WTC11 (cell line): Measurements from ENCODE around the gene AGPAT4.

Experiments used
- CTCF ChIP-seq: fragments of 200-600 bp; IDR thresholded peaks from 2 replicates; pipeline ENCODE4 v1.8.0; 2022; ENCODE audit warnings: antibody characterized with exemption
- TEAD4 ChIP-seq: sonication (generic); formaldehyde crosslinking; IDR thresholded peaks from 2 replicates; pipeline ENCODE4 v1.8.0; 2022; ENCODE audit warnings: mild to moderate bottlenecking, missing genetic modification reagents

- TF ChIP-seq CTCF (no peak), TEAD4 (CRISPR knock-in tag) (no peak)
These were observed 122.7 kb downstream of the AGPAT4 start for GRCh38 chr6:161151059-161151645.
